ENCODE results near the gene ARSG. TPM values are rescaled to one million over a fixed set of nuclear protein-coding genes. Genes with fewer than 3 reads are reported as not detected.

Gene ARSG
- total and polyA plus RNA-seq, 2 of the 13 experiments (the other 11 are each of a cell fraction or from before 2014, with no cell fraction given) = 3.7 to 15.2 TPM

GRCh38 chr17:68456339-68457167 is 165.3 kb downstream of the ARSG start (continued):
- TF ChIP-seq GABPA (IDR thresholded peaks at IDR 0.05; ENCODE audit: low read depth, low read length) (no peak), GABPA (CRISPR knock-in tag; IDR thresholded peaks at IDR 0.05; ENCODE audit: low read depth) (peak; percentile 72), THAP8 (CRISPR knock-in tag; IDR thresholded peaks at IDR 0.05; ENCODE audit: borderline replicate concordance) (no peak), MTF1 (CRISPR knock-in tag; IDR thresholded peaks at IDR 0.05) (no peak), ARID5B (CRISPR knock-in tag; IDR thresholded peaks at IDR 0.05) (peak; percentile 34; the same call in 1 of the 2 replicates), CREBL2 (CRISPR knock-in tag; IDR thresholded peaks at IDR 0.05; ENCODE audit: borderline replicate concordance) (no peak), SALL1 (CRISPR knock-in tag; IDR thresholded peaks at IDR 0.05) (peak; percentile 11; the same call in 1 of the 2 replicates), AHDC1 (CRISPR knock-in tag; IDR thresholded peaks at IDR 0.05; ENCODE audit: borderline replicate concordance) (0 out of 2 replicates have a peak, but pooled peaks have one; percentile 5), SP2 (CRISPR knock-in tag; IDR thresholded peaks at IDR 0.05) (peak; percentile 53; the same call in 1 of the 2 replicates), CENPBD1 (CRISPR knock-in tag; IDR thresholded peaks at IDR 0.05; ENCODE audit: borderline replicate concordance, low read depth) (no peak), ZNF235 (CRISPR knock-in tag; IDR thresholded peaks at IDR 0.05; ENCODE audit: borderline replicate concordance) (no peak), ZNF788 (CRISPR knock-in tag; IDR thresholded peaks at IDR 0.05; ENCODE audit: borderline replicate concordance) (0 out of 2 replicates have a peak, but pooled peaks have one; percentile 6), MATR3 (CRISPR knock-in tag; IDR thresholded peaks at IDR 0.05) (no peak), ZNF264 (CRISPR knock-in tag; IDR thresholded peaks at IDR 0.05) (peak; percentile 39; the same call in 1 of the 2 replicates), ZNF672 (CRISPR knock-in tag; IDR thresholded peaks at IDR 0.05) (no peak), YEATS4 (CRISPR knock-in tag; IDR thresholded peaks at IDR 0.05; ENCODE audit: borderline replicate concordance) (peak; percentile 85), ZNF773 (CRISPR knock-in tag; IDR thresholded peaks at IDR 0.05; ENCODE audit: borderline replicate concordance) (peak; percentile 36; the same call in 1 of the 2 replicates), U2AF1 (optimal IDR thresholded peaks at IDR 0.05; ENCODE audit: low read depth, low read length) (peak; percentile 45)
